GM19372 (cell line): Measurements from ENCODE around the gene ARV1.
"Not testable (repeated sequence)": the region's sequence is repeated elsewhere in the genome, so short reads cannot be mapped to it uniquely, and the experiment has no call there.

Source experiments
- ATAC-seq: cut with Tn5 transposase; IDR thresholded peaks from one replicate; pipeline ENCODE4 v1.9.1; 2021; ENCODE audit warnings: mild to moderate bottlenecking, low read depth, moderate library complexity; ENCODE audit not compliant: unreplicated experiment

The ARV1 gene

GRCh38 chr1:231040800-231041718, 62.2 kb downstream of the ARV1 start:
- ATAC-seq = no peak

DNA sequence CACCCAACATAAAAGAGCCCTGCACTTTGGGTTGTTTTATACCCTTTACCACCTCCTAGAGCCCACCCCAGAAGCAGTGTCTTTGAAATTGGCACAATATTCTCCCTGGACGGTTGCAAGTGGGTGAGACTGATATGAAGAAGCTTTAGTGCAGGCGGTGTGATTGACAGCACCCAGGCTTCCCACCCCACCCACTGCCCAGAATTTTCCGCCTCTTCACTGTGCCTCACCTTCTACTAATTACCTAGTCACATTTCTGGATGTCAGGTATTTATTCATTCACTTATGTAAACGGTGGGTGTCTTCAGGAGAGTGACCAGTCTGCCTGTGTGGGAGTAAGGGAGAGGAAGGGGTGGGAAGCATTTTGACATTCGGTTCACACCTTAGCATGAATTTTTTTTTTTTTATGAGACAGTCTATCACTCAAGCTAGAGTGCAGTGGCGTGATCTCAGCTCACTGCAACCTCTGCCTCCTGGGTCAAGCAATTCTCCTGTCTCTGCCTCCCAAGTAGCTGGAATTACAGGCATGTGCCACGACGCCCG, 62.9 kb downstream of the ARV1 start:
- ATAC-seq = no peak

- no peak for ATAC-seq
These were observed 65.7 kb downstream of the ARV1 start for GRCh38 chr1:231044588-231044987.

GRCh38 chr1:231045286-231045685, 66.4 kb downstream of the ARV1 start:
- ATAC-seq = no peak

DNA sequence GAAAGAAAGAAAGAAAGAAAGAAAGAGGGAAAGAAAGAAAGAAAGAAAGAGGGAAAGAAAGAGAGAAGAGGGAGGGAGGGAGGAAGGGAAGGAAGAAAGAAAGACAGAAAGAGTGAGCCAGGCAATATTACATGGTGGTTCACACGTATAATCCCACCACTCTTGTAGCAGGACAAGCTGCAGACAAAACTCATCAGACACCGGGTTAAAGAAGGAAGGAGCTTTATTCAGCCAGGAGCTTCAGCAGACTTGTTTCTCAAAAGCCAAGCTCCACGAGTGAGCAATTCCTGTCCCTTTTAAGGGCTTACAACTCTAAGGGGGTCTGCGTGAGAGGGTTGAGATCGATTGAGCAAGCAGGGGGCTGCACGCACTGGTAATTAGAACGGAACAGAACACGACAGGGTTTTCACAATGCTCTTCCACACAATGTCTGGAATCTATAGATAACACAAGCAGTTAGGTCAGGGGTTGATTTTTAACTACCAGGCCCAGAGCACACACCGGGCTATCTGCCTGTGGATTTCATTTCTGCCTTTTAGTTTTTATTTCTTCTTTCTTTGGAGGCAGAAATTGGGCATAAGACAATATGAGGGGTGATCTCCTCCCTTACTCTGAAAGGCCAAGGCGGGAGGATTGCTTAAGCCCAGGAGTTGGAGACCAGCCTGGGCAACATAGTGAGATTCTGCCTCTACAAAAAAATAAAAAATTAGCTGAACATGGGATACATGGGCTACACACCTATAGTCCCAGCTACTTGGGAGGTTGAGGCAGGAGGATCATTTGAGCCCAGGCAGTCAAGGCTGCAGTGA, 67.2 kb downstream of the ARV1 start:
- not testable (repeated sequence) for ATAC-seq

GRCh38 chr1:231046730-231047395, 68.0 kb downstream of the ARV1 start:
- no peak for ATAC-seq

GRCh38 chr1:231047529-231047928, 68.6 kb downstream of the ARV1 start:
- not testable (repeated sequence) for ATAC-seq

GRCh38 chr1:231048419-231048818, 69.5 kb downstream of the ARV1 start:
- ATAC-seq = not testable (repeated sequence)

- ATAC-seq = no peak
These were observed 70.5 kb downstream of the ARV1 start for GRCh38 chr1:231049121-231049979.
